GM19452 (cell line): ENCODE measurements around the gene NAGPA.
"Not testable (repeated sequence)": the region's sequence is repeated elsewhere in the genome, so short reads cannot be mapped to it uniquely, and the experiment has no call there.

Source experiments
- ATAC-seq: cut with Tn5 transposase; IDR thresholded peaks from one replicate; pipeline ENCODE4 v1.9.1; 2021; ENCODE audit not compliant: unreplicated experiment

The NAGPA gene, protein sequence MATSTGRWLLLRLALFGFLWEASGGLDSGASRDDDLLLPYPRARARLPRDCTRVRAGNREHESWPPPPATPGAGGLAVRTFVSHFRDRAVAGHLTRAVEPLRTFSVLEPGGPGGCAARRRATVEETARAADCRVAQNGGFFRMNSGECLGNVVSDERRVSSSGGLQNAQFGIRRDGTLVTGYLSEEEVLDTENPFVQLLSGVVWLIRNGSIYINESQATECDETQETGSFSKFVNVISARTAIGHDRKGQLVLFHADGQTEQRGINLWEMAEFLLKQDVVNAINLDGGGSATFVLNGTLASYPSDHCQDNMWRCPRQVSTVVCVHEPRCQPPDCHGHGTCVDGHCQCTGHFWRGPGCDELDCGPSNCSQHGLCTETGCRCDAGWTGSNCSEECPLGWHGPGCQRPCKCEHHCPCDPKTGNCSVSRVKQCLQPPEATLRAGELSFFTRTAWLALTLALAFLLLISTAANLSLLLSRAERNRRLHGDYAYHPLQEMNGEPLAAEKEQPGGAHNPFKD

DNA sequence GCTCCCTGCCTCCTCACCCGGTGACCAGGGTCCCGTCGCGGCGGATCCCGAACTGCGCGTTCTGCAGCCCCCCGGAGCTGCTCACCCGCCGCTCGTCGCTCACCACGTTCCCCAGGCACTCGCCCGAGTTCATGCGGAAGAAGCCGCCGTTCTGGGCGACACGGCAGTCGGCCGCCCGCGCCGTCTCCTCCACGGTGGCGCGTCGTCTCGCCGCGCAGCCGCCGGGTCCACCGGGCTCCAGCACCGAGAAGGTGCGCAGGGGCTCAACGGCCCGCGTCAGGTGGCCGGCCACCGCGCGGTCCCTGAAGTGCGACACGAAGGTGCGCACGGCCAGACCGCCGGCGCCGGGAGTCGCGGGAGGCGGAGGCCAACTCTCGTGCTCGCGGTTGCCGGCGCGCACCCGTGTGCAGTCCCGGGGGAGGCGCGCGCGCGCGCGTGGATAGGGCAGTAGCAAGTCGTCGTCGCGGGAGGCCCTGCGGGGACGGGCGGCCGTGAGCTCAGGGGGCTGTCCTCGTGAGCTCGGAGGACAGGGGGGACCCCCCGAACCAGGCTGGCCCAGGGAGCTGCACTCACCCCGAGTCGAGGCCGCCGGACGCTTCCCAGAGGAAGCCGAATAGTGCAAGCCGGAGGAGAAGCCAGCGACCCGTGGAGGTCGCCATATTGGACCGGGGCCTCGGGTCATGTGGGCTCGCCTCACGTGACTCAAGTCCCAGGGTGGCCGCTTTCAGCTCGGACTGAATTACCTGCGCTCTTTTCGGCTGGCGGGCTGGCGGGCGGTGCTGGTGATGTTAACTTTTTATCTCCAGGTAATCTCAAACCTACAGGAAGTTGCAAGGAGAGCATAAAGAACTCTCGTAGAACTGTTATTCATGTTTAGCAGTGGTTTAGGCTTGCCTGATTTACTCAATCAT is at the start of gene NAGPA:
TSS of gene NAGPA (minus strand) at position 680 of the 911 bp plus-strand sequence. CDS start at position 659, 21 bp downstream.
- ATAC-seq = peak; percentile 79

DNA sequence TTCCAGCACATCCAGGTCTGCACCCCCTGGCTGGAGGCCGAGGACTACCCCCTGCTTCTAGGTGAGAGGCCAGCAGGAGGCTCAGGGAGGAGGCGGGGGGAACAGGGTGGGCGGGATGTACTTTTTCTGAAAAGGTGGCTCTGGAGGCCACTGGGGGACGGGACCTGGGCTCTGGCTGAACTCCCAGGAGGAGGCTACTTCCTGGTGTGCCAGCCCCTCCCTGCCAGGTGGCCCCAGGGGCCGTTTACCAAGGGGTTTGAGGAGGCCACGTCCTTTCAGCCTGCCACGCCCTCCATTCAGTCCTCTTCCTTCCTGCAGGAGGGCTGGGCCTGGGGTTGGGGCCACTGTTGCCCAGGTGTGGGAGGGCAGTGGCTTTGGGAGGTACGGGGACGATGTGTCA is 47.3 kb upstream of the NAGPA start:
- not testable (repeated sequence) for ATAC-seq

DNA sequence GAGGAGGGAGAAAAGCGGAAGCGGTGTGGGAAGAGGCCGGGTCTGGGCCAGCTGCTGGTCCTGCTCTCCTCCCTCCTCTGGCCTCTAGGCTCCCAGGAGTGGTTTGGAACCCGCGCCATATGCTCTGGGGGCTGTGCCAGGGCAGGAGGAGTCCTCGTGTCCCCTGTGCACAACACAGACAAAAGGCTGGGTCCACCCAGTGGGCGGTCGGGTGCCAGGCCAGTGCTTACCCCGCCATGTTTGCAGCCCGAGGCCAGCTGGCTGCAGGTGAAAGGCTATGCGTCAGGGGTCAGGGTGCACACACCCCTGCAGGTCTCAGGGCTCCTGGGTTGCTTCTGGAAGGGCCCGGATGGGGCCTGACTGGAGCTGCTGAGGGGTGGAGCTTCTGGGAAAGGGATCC is 46.7 kb upstream of the NAGPA start:
- not testable (repeated sequence) for ATAC-seq

DNA sequence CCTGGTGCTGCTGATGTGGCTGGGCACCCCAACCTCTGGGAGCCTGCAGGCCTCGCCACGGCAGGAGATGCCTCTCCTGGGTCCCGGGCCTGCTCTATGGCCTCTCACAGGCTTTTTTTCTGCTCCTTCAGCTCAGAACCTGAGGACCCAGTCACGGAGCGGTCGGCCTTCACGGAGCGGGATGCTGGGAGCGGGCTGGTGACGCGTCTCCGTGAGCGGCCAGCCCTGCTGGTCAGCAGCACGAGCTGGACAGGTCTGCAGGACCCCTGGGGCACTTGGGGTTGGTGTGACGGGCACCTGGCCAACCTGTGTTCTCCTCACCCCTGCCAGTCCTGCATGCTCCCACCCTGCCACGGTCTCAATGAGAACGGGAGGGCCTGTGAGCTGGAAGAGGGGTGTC is 44.9 kb upstream of the NAGPA start:
- no peak for ATAC-seq

DNA sequence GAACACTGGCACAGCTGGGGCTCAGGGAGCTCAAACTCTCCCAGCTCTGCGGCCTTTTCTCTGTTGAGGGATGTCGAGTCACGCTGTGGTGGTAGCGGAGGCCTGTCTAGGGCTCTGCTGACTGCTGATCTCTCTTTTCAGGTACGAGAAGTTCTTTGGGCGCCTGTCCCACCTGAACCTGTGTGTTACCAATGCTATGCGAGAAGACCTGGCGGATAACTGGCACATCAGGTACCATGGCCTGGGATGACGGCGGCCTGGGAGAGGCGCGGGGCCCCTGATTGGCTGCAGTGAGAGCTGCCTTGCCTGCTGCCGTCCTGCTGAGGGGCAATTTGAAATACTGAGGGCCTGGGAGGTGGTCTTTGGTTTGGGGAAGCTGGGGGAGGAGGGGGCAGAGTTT is 43.6 kb upstream of the NAGPA start:
- ATAC-seq = no peak

DNA sequence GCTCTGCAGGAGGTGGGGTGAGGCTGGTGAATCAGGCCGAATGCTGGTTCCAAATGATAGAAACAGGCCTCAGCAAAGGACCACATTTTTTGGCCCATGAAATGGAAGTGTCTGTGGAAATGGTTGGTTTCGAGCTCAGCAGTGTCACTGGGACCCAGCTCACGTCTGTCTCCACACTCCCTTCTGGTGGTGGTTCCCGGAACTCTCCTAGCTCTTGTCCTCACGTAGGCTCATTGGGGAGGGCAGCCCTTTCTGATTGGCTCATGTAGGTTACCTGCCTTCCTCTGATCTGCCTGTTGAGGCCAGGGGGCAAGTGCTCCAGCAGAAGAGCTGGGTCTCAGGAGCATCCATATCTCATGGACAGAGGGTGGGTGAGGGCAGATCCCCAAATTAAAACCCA is 41.9 kb upstream of the NAGPA start:
- ATAC-seq = no peak

DNA sequence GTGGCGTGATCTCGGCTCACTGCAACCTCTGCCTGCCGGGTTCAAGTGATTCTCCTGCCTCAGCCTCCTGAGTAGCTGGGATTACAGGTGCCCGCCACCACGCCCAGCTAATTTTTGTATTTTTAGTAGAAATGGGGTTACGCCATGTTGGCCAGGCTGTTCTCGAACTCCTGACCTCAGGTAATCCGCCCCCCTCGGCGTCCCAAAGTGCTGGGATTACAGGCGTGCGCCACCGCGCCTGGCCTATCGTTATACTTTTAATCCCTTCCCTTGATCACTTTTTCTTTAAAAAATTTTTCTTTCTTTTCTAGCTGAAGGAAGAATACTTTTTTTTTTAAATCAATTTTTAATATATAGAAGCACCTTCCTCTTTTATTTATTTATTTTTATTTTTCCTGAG is 40.0 kb upstream of the NAGPA start:
- not testable (repeated sequence) for ATAC-seq

DNA sequence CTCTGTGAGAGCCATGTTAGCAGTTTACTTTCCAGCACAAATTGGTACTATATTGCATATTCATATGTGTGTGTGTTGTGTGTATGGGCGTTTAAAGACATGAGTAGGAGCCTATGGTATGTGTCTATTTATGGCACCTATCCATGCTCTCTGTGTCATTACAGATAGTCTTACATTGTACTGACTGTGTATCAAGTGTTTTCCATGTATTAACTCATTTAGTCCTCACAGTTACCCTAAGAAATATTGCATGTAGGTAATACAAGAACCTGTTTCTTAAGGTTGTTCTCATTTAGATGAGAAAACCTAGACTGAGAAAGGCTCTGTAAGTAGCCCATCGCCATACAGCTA is 39.5 kb upstream of the NAGPA start:
- ATAC-seq = no peak

DNA sequence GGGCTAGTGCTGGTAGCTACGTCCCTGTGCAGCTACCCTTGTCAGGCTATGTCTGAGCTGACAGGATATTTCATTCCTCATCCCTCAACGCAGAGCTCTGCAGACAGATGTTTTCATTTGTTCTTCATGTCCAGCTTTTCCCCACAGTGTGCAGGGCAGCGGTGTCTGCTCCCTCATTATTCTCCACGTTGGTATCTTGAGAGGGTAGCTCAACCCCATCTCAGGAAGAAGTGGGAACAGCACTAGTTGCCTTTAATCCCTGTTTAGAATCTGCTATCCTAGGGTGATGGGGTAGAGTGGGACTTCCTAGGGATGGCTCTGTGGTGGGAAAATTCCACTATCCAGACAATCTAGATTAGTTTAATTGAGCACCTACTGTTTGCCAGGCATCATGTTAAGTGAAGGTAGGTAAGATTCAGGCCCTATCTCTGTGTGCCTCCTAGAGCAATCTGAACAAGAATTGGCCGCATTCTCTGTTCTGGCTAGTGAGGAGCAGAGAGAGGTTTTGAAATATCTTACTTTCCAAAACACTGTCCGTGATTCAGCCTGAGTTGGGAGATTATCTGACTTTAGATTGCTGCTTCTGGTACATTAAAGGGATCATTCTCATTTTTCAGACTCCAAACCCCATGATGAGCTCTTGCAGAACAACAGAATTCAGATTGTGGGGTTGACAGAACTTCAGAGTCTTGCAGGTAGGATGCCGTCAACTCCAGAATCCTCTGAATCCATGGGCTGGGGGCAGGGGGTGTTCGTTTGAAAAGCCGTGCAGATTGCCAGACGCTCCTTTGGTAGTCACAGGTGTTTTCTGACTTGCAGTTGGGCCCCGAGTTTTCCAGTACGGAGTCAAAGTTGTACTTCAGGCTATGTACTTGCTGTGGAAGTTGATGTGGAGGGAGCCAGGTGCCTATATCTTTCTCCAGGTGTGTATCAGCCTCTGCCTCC is 38.9 kb upstream of the NAGPA start:
- no peak for ATAC-seq

DNA sequence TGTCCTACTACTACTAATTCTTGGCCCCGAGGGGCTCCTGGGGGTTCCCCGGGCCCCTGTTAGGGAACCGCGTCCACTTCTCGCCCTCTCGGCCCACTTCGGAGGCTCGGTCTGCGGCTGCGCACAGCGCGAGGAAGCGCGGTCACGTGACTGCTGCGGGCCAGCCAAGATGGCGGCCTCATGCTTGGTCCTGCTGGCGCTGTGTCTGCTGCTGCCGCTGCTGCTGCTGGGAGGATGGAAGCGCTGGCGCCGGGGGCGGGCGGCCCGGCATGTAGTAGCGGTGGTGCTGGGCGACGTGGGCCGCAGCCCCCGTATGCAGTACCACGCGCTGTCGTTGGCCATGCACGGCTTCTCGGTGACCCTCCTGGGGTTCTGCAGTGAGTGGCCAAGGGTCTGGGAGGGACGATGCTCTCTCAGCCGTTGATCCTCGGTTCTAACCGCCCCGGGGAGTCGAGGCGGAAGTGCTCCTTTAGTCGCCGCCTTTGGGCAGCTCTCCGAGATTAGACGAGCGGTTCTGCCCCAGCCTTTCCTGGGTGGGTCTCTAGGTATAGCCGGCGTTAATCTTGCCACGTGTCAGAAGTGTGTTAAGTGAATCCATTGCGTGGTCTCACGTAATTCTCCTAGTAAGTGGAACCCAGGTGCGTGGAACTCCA is 38.1 kb upstream of the NAGPA start, which contains the start of gene ALG1:
TSS of gene ALG1 (plus strand) at position 163 of the 653 bp plus-strand sequence. CDS start at position 170, 7 bp downstream.
- peak; percentile 90 for ATAC-seq

DNA sequence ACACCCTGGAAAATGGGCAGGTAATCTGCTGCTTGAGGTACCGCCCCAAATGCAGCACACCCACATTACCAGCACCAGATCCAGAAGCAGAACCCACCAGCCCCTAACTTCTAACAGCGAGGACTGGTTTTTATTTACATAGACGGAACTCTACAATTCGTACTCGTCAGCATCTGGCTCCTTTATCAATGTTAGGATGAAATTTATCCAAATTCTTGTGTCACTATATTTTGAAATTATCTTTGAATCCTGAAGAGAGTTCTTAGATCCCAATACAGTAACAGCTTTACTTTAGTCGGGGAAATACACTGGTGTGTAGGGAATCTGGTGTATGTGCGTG is 37.6 kb upstream of the NAGPA start:
- no peak for ATAC-seq

DNA sequence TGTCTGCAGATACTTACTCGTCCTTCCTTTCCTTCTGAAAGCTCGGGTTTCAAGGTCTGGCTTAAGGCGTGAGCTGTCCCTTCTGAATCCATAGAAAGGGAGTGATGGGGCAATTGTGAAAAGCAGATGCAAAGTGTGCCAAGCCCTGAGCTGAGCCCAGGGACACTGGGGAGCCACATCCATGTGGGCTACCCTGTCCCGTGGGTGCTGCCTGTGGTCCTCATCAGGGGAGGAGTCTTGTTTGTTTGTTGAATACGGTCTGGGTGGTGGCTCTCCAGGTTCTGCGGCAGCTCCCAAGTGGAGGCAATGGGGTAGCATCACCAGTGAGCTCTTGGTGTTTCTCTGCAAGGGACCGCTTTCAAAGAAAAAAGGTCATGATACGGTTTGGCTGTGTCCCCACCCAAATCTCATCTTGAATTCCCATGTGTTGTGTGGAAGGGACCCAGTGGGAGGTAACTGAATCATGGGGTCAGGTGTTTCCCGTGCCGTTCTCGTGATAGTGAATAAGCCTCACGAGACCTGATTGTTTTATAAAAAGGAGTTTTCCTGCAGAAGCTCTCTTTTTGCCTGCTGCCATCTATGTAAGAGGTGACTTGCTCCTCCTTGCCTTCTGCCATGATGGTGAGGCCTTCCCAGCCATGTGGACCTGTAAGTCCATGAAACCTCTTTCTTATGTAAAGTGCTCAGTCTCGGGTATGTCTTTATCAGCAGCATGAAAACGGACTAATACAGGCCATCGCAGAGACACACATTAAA is 36.9 kb upstream of the NAGPA start:
- ATAC-seq = no peak

DNA sequence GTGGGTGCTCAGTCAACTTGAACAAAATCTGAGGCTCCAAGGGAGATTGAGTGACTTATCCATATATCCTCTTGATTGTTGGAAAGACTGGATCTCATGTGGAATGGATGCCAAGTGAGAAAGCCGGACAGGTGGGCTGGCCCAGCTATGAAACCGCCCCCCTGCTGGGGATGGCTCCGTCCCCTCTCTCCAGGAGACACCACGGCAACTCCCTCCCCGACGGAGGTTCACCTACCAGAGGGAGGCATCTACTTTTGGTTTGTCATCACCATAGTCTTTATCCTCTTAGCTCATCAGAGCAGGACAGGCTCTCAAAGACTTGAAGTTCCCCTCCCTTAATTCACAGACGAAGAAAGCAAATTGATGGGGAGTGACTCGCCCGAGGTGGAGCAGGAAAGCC is 36.1 kb upstream of the NAGPA start:
- no peak for ATAC-seq

DNA sequence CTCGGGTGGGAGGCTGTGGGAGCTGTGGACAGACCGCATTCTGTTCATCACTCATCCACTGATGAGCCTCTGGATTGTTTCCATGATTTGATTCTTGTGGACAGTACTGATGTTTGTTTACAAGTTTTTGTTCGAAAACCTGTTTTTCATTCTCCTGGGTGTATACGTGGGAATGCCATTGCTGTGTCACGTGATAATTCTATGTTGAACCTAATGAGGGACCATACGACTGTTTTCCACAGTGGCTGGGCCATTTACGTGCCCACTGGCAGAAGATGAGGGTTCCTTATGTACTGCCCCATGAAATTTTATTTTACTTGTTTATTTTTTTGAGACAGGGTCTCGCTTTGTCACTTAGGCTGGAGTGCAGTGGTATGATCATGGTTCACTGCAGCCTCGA is 35.3 kb upstream of the NAGPA start:
- no peak for ATAC-seq

DNA sequence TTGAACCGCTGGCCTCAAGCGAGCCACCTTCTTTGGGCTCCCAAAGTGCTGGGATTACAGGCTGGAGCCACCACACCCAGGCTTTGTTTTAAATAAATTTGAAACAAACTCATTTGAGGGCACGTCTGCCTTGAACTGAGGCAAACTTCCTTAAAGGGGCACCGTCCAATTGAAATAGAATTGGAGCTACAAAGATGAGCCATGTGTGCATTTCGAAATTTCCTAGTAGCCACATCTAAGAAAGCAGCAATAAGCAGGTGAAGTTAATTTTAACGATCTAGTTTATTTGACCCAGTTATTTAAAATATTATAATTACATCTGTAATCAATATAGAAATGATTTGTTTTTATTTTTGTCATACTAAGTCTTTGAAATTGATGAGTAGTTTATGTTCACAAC is 32.8 kb upstream of the NAGPA start:
- ATAC-seq = no peak

DNA sequence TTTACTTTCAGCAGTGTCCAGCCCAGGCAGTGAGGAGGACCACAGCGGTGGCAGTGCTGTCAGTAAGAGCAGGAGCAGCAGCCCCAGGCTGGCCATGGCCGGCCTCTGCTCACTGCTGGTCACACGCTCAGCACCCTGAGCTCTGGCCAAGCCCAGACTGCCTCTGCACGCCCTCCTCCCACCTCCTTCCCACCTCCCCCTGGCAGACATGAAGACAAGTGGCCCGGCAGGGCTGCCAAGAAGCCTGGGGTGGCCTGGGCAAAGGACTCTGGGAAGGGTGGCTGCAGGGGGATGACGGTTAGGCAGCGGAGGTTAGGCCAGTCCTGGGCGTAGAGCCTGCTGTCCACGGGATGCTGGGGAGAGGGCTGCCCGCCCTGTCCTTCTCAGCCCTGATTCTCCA is 32.1 kb upstream of the NAGPA start, which contains the start of gene C16orf89:
TSS of gene C16orf89 (minus strand) at position 144 of the 400 bp plus-strand sequence. CDS start at position 96, 48 bp downstream.
- ATAC-seq = no peak

DNA sequence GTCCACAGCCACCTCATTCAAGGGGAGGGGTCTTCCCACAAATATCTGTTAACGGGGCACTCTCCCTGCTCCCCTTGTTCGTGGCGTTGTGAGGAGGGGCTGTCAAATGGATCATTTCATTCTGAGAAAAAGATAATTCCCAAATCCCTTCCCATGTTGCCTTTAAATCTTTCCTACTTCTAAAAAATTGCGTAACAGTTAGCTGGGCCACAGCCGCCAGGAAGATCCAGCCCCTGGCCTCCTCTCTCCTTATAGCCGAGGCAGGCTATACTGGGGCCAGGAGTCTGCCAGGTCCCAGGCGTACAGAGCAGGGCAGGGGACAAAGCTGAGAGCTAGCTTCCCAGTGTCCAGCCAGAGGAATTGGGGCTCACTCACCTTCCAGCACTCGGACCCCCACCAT is 31.6 kb upstream of the NAGPA start:
- no peak for ATAC-seq

DNA sequence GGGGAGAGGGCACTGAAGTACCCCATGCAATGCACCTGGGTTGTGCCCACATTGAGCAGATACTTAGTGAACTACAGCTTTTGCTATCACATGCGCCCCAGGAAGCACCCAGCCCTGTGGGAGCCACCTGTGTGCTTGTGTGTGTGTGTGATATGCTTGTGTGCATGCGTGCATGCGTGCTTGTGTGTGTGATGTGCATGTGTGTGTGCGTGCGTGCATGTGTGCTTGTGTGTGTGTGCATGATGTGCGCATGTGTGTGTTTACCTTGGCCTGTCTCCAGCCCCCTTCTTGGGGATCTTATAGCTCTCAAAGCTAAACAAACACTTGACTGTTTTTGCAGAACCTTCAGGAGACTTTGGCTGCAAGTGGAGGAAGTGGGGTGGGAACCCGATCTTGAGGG is 31.2 kb upstream of the NAGPA start:
- ATAC-seq = no peak
